ENCODE measurements around the gene GPR78.
"Not testable (repeated sequence)": the region's sequence is repeated elsewhere in the genome, so short reads cannot be mapped to it uniquely, and the experiment has no call there.

The GPR78 gene

GRCh38 chr4:8618961-8619720 is 38.9 kb downstream of the GPR78 start:
- no peak for DNase-seq

- DNase-seq = not testable (repeated sequence)
Measured at GRCh38 chr4:8621135-8621534, 40.9 kb downstream of the GPR78 start.

- not testable (repeated sequence) for DNase-seq
Measured at GRCh38 chr4:8624601-8625272, 44.5 kb downstream of the GPR78 start.

- not testable (repeated sequence) for DNase-seq
Measured at GRCh38 chr4:8630240-8630905, 50.2 kb downstream of the GPR78 start.

- not testable (repeated sequence) for DNase-seq
Measured at GRCh38 chr4:8631896-8632295, 51.7 kb downstream of the GPR78 start.

GRCh38 chr4:8634773-8635172 is 54.6 kb downstream of the GPR78 start:
- not testable (repeated sequence) for DNase-seq

GRCh38 chr4:8635897-8636554 is 55.8 kb downstream of the GPR78 start:
- not testable (repeated sequence) for DNase-seq

Measured in stimulated activated naive CD4-positive, alpha-beta T cell (primary cell).